Left lung (tissue), 10 donors: ENCODE data around the gene MS4A18. TPM values are rescaled to one million over a fixed set of nuclear protein-coding genes. Genes with fewer than 3 reads are reported as not detected.

ENCODE experiments used
- ATAC-seq: fragments of 200-7000 bp; cut with Tn5 transposase; one replicate; pipeline ENCODE4 v1.9.1; 2020; ENCODE audit warnings: moderate library complexity
- DNase-seq, 4 donors: peaks; one replicate each; pipeline ENCODE4 v3.0.0-alpha.2; 2013 to 2020
- H3K27ac ChIP-seq, 2 donors: fragments of 200-600 bp; sonication (generic) in 1 of 2; one replicate each; pipeline versions ENCODE4 v1.5.0 to v1.8.0; 2020 to 2021
- H3K27me3 ChIP-seq, 2 donors: fragments of 200-600 bp; sonication (generic) in 1 of 2; one replicate each; pipeline versions ENCODE4 v1.5.0 to v1.8.0; 2020 to 2021
- H3K36me3 ChIP-seq, 2 donors: fragments of 200-600 bp; sonication (generic) in 1 of 2; one replicate each; pipeline versions ENCODE4 v1.5.0 to v1.8.0; 2020 to 2021
- H3K4me1 ChIP-seq, 2 donors: fragments of 200-600 bp; one replicate each; pipeline ENCODE4 v1.8.0; 2021
- H3K4me3 ChIP-seq, 2 donors: fragments of 200-600 bp; sonication (generic) in 1 of 2; one replicate each; pipeline versions ENCODE4 v1.5.0 to v1.8.0; 2020 to 2021; ENCODE audit warnings: mild to moderate bottlenecking in 1 of 2
- H3K9me3 ChIP-seq, 2 donors: fragments of 200-600 bp; sonication (generic) in 1 of 2; one replicate each; pipeline versions ENCODE4 v1.5.0 to v1.8.0; 2020 to 2021
- CTCF ChIP-seq, 2 donors: fragments of 200-600 bp; sonication (generic) in 1 of 2; IDR thresholded peaks; one replicate each; pipeline versions ENCODE4 v1.5.0 to v1.8.0; 2021; ENCODE audit warnings: antibody characterized with exemption in 2 of 2
- intact Hi-C, 2 donors: fragments of 100-400 bp; cut with DNase I; formaldehyde crosslinking; loops; one replicate each; pipeline versions ENCODE4 v1.11.2 to v1.14.2; 2022
- polyA plus RNA-seq, 6 donors: library from polyadenylated mRNA; unstranded; fragments of 120-200 nt; gene quantifications; one replicate each; pipeline ENCODE4 v1.2.1, GENCODE V29; 2013; ENCODE audit not compliant: insufficient read length in 6 of 6
- total RNA-seq, 2 donors: library from RNA; stranded (reverse); fragmentation: NEBNext Ultra II Directional; extraction: Animal tissue kit (Norgen Biotek cat#: 25700); gene quantifications; one replicate each; pipeline ENCODE4 v1.2.1, GENCODE V29; 2021
- donor health status: DM: no; HTN: yes; CAD: no.
- donor health status: DM: no; HTN: no; CAD: no.

The MS4A18 gene
- total and polyA plus RNA-seq, 8 donors: not detected

GRCh38 chr11:60744114-60744513 lies 19.6 kb downstream of the MS4A18 start:
- no peaks in the 10 kb centered on the region for H3K4me1 ChIP-seq
- ATAC-seq: no peak

GRCh38 chr11:60747359-60747873 lies 22.9 kb downstream of the MS4A18 start:
- intact Hi-C loops: no loop called here
- no peak for DNase-seq
- Histone ChIP-seq H3K4me3 (no peak overlapping the region), H3K4me1 (no peaks in the 10 kb centered on the region), H3K36me3 (no peaks in the 10 kb centered on the region), H3K27me3 (peaks cover 0 to 16% of the 10 kb centered on the region in 2 donors), H3K9me3 (no peaks in the 10 kb centered on the region), H3K27ac (no peak overlapping the region)
- TF ChIP-seq CTCF (IDR thresholded peaks at IDR 0.05): no peak
- ATAC-seq: no peak

More at GRCh38 chr11:60744114-60744513, 19.6 kb downstream of the MS4A18 start:
- DNase-seq: no peak
- Histone ChIP-seq H3K9me3 (peaks cover 0 to 4% of the 10 kb centered on the region in 2 donors), H3K4me3 (no peak overlapping the region), H3K36me3 (no peaks in the 10 kb centered on the region), H3K27ac (no peak overlapping the region), H3K27me3 (peaks cover 0 to under 1% of the 10 kb centered on the region in 2 donors)
- intact Hi-C loops: no loop called here
- no peak for TF ChIP-seq CTCF (IDR thresholded peaks at IDR 0.05)

GRCh38 chr11:60748225-60748624 lies 23.7 kb downstream of the MS4A18 start:
- no peak overlapping the region for H3K4me3 ChIP-seq
- H3K27ac ChIP-seq: no peak overlapping the region
- no peak for DNase-seq
- ATAC-seq: no peak
- peaks cover 0 to 22% of the 10 kb centered on the region in 2 donors for H3K27me3 ChIP-seq
- H3K36me3 ChIP-seq: no peaks in the 10 kb centered on the region
- TF ChIP-seq CTCF (IDR thresholded peaks at IDR 0.05): no peak
- no peaks in the 10 kb centered on the region for H3K4me1 ChIP-seq
- no peaks in the 10 kb centered on the region for H3K9me3 ChIP-seq
- intact Hi-C loops: no loop called here

- H3K9me3 ChIP-seq: no peaks in the 10 kb centered on the region
- intact Hi-C loops: no loop called here
- H3K36me3 ChIP-seq: no peaks in the 10 kb centered on the region
- H3K4me3 ChIP-seq: no peak overlapping the region
- H3K27ac ChIP-seq: no peak overlapping the region
- H3K27me3 ChIP-seq: peaks cover 0 to 22% of the 10 kb centered on the region in 2 donors
- TF ChIP-seq CTCF (IDR thresholded peaks at IDR 0.05): no peak
- ATAC-seq (no peak), DNase-seq (no peak)
- no peaks in the 10 kb centered on the region for H3K4me1 ChIP-seq
Measured at GRCh38 chr11:60748821-60749220, 24.3 kb downstream of the MS4A18 start.

GRCh38 chr11:60750911-60751310 lies 26.4 kb downstream of the MS4A18 start:
- Histone ChIP-seq H3K4me1 (no peaks in the 10 kb centered on the region), H3K4me3 (no peak overlapping the region), H3K36me3 (no peaks in the 10 kb centered on the region), H3K27ac (no peak overlapping the region), H3K9me3 (no peaks in the 10 kb centered on the region), H3K27me3 (peaks cover 0 to 22% of the 10 kb centered on the region in 2 donors)
- no peak for TF ChIP-seq CTCF (IDR thresholded peaks at IDR 0.05)
- intact Hi-C loops: no loop called here
- no peak for DNase-seq
- ATAC-seq: no peak
